ENCODE results near the gene ARHGAP31.
"Not testable (repeated sequence)": the region's sequence is repeated elsewhere in the genome, so short reads cannot be mapped to it uniquely, and the experiment has no call there.

ARHGAP31 gene

DNA sequence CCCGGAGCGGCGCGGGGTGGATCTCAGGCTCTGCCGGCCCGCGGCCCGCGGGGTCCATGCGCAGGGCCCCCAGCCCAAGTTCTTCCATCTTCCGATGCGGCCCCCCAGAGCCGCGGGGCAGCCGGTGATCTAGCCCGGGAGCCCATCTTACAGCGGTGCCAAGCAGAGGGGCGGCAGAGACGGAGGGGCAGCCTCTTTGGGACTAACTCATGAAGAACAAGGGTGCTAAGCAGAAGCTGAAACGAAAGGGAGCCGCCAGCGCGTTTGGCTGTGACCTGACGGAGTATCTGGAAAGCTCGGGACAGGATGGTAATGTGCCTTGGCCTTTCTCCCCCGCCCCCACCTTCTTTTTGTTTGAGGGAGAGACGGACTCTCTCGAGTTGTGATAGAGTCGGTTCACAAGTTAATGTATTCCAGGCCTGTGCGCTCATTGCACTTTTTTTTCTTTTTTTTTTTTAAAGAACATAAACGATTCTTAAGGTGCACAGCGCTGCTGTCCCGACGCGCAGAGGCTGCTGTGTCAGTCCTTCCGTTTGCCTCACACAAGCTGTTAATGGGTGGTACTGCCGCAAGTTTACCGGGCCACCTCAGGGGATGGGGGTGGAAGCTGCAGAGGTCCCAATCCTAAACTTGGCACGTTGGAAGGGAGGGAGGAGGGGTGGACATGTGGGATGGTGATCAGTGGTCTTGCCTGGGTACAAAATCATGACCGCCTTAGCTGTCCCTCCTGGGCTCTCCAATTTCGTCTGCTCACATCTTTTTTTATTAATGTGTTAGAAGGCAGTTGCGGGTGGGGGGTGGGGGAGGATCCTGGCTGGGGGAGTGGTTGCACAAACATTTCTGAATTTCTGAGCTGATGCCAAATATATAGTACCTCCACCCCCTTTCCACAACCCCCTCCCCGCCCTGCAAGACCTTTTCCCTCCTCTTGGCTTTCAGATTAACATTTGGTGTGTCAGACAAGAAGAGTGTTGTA, 801 bp downstream of the ARHGAP31 start:
- in situ Hi-C loops (cut with HindIII; ENCODE audit: low sequenced_read_pairs) = no loop called here

DNA sequence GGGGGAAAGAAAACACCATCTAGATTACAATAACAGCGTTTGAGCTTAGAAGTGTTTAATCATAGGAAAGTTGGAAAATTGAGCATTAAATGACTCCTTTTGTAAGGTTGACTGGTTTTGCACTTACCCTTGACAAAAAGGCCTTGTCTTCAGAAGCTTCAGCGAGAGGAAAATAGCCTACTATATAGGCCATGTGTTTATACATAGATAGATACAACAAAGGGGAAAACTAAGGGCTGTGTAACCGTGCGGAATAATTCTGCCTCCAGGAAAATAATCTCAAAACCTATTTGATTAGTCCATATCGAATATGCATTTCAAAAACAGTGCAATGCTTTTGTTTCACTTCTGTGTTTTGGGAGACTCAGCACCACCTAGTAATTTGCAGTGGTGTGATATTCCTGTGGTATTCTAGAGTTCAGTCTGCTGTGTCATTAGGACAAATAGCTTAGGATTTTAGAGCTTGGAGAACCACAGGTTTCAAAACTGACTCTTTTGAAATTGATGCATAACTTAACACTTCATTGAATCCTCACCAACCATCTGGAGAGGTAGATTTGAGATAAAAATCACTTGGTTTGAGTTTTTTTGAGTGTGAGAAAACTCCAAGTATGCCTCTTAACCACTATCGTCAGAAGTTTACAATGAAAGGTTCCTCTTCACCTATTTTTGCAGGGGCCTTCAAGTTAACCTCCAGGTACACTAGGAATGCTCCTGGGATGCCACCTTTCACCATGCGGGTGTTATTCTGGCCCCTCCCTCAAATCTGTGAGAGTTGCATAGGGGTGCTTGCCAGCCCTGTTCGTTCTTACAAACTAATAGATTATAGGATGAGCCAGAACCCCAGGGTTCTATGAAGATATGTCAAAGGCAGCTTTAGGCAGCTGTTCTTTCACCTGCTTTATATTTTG, 1.9 kb downstream of the ARHGAP31 start:
- in situ Hi-C loops (cut with HindIII; ENCODE audit: low sequenced_read_pairs) = no loop called here

DNA sequence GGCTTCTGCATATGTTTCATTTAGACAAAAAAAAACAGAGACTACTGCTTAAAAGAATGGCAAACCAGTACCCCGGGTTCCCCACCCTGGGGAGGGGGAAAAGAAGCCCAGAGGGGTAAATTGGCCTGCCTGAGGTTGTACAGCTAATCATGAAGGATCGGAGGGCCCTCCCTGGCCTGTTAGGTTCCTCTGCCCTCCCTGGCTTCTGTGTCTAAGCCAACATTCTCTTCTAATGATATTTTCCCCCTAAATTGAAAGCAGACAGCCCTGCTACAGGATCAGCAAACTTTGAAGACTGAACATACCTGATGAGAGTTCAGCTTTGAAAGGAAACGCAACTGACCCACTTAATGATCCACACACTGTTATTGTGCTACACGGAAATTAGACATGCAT, 2.5 kb downstream of the ARHGAP31 start:
- in situ Hi-C loops (cut with HindIII; ENCODE audit: low sequenced_read_pairs) = no loop called here

DNA sequence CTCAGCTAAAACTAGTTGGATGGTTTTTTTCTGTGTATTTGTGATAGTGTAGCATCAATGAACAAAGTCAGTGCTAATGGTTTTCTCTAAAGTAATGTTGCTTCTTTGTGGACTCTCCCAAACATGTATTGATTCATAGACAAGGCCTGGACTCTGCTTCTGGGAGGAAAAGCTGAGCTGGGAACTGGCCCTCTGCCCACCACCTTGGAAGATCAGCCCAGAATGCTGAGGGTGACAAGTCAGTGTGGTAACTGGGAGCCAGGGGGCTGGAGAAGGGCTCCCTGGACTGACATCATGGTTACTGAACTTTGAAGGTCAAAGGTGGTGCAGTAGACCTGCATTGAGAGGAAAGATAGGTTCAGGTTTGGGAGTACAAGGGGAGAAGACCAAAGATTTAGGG, 3.0 kb downstream of the ARHGAP31 start:
- in situ Hi-C loops (cut with HindIII; ENCODE audit: low sequenced_read_pairs) = no loop called here

DNA sequence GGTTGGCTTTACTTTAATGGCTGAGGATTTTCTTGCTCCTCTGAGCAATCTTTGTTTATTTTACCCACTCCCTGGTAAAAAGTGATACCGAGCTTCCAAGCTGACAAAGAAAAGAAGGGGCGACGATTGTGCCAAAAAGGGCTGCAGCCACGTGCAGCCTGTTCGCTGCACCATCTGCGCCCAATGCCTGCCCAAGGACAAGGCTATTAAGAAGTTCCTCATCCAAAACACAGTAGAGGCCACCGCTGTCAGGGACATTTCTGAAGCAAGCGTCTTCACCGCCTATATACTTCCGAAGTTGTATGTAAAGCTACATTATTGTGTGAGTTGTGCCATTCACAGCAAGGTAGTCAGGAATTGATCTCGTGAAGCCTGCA, 4.4 kb downstream of the ARHGAP31 start:
- in situ Hi-C loops (cut with HindIII; ENCODE audit: low sequenced_read_pairs) = no loop called here

DNA sequence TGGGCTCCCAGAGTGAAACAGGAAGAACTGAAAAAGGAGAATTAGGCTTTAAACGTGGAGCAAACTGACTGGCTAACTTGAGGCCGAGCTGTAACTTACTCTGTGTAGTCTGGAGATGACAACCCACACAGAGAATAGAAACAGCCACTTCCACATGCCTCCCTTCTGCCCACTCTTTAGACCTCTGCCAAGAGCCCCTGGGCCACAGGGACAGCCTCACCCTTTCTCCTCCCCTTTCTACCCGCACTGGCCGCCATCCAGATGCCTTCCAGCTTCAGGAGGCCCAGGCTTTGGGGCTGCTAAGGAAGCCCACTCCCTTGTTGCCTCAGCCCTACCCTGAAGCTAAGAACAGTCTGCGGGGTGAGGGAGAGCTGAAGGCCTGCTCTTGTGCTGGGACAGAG, 6.8 kb downstream of the ARHGAP31 start:
- in situ Hi-C loops (cut with HindIII; ENCODE audit: low sequenced_read_pairs) = no loop called here

DNA sequence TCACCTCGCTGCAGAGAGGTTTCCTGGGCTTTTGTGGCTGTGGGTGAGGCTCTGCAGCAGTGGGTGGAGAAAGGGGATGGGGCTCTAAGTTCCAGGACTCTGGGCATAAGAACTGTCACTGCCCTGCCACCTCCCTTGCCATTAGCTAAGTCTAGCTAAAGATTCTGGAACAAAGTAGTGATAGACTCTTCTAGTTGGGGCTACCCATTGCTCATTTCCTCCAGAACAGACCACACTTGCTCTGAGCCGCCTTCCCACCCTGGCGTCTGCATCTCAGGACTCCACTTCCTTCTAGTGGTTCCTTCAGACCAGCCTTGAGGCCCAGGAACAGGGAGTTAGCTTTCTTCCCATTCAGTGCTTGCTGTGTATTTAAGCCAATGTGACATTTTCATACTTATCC, 7.5 kb downstream of the ARHGAP31 start:
- in situ Hi-C loops (cut with HindIII; ENCODE audit: low sequenced_read_pairs) = no loop called here

DNA sequence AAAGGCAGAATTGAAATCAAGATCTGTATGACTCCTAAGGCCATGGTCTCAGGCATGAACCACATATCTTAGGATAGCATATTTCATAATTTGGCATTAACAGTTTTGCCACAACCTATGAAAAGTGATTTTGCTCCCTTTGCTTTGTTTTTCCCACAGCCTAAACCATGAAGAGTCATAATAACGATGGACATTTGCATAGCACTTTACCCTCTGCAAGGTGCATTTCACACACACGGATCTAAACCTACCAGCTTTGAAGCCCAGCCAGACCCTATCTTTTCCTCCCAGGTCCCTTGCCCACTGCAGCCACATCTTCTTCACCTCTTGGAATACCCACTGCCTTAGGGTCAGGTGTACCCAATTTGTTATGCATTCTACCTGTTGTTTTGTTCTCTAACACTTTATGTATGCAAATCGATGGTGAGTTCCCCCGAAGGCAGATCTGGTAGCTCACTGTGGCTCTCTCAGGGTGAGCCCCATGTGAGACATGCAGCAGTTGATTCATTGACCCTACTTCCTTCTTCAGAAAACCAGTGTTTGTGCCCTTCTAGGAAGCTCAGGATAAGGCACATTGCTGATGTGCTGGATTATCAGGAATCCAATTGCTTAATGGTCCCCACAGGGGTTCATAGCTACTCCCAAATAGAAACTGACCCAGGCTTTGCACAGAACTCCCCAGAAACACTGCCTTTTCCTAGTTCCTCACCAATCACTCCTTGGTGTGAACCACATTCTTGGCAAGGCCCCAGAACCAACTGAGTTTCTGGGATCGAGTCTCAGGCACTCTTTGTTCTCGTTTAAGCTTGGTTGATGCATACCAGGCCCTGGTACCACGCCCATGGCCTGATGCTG, 8.7 kb downstream of the ARHGAP31 start:
- in situ Hi-C loops (cut with HindIII; ENCODE audit: low sequenced_read_pairs) = no loop called here

DNA sequence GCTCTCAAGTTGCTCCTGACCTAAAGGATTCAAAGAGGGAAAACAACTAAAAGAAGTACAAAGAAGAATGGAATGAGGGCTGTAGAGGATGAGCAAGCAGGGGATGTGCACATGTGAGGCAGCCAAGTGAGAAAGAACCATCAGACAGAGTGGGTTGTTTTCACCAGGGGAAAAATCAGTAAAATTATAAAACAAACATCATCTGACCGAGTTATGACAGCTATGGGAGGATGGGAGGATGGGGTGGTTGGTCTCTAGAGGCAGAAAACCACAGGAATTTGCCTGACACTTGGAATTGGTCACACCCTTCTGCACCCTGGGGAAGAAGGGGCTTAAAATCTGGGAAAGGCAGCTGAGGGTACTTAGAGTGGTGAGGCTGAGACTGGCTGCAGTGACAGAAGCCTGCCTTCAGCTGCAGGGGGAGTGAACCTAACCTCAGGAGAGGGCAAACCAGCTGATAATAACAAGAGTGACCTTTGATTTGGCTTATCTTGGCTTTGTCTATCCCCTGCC, 10.1 kb downstream of the ARHGAP31 start:
- in situ Hi-C loops (cut with HindIII; ENCODE audit: low sequenced_read_pairs) = no loop called here

DNA sequence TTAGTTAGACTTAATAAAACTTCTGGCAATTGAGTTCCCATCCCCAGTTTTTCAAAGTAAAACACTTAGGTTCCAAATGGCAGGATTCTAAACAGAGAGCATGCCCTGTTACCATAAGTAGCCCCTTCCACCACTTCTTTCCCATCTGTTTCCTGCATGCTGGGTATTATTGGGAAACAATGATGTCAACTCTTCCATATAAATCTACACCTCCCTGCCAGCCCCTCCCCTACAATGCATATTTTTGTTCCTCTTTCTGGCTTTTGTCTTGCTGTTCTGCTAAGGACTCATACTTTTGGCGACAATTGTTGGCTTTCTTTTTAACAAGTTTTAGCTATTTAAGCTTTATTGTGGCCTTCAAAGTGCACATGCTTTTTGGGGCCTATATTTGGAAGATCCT, 11.1 kb downstream of the ARHGAP31 start:
- in situ Hi-C loops (cut with HindIII; ENCODE audit: low sequenced_read_pairs) = no loop called here

DNA sequence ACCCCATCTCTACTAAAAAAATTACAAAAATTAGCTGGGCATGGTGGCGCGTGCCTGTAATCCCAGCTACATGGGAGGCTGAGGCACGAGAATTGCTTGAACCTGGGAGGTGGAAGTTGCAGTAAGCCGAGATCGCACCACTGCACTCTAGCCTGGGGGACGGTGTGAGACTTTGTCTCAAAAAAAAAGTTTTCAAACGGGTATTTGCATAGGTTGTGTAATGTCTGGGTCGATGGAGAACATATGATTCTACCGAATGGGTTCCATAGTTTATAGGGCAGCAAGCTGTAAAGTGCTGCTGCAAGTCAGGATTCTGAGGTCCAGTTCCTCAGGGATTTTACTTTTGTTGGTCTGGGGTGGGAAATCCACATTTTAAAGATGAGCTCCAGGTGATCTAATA, 12.2 kb downstream of the ARHGAP31 start:
- in situ Hi-C loops (cut with HindIII; ENCODE audit: low sequenced_read_pairs) = not testable (repeated sequence)

DNA sequence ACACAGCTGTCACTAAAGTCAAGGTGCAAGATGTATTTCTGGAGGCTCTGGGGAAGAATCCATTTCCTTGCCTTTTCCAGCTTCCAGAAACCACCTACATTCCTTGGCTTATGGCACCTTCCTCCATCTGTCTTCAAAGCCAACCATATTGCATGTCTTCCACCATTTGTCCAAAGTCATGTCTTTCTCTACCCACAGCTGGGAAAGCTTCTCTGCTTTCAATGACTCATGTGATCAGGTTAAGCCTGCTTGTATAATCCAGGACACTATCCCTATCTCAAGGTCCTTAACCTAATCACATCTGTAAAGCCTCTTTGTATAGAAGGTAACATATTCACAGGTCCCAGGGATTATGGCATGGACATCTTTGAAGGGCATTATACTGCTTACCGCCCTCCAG, 14.2 kb downstream of the ARHGAP31 start:
- in situ Hi-C loops (cut with HindIII; ENCODE audit: low sequenced_read_pairs) = no loop called here

DNA sequence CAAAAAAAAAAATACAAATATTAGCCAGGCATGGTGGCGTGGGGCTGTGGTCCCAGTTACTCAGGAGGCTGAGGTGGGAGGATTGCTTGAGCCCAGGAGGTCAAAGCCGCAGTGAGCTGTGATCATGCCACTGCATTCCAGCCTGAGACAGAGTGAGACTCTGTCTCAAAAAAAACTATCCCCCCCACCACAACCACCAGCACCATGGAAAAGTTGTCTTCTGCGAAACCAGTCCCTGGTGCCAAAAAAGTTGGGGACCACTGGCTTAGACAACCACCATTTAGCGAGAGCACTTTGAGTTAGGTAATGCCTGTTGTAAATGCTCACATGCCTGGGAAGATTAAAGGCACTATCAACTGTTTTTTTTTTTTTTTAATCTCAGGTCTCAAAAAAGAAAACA, 15.4 kb downstream of the ARHGAP31 start:
- in situ Hi-C loops (cut with HindIII; ENCODE audit: low sequenced_read_pairs) = no loop called here

DNA sequence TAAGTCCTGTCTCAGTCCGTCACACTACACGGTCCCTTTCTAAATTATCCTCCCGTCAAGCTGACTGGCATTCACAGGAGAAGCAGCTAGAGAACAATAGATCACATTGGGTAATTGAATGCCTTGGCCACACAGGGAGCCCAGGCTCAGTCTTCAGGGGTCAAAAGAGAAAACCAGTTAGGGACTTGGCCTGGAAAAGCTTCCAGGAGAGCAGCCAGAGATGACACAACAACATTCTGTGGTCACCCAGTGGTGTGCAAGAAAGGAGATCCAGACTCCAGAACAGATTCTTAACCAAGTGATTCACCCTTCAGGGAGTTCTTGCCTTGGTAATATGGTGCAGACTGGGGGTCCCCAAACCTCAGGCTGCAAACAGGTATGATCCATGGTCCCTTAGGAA, 15.9 kb downstream of the ARHGAP31 start:
- in situ Hi-C loops (cut with HindIII; ENCODE audit: low sequenced_read_pairs) = no loop called here

DNA sequence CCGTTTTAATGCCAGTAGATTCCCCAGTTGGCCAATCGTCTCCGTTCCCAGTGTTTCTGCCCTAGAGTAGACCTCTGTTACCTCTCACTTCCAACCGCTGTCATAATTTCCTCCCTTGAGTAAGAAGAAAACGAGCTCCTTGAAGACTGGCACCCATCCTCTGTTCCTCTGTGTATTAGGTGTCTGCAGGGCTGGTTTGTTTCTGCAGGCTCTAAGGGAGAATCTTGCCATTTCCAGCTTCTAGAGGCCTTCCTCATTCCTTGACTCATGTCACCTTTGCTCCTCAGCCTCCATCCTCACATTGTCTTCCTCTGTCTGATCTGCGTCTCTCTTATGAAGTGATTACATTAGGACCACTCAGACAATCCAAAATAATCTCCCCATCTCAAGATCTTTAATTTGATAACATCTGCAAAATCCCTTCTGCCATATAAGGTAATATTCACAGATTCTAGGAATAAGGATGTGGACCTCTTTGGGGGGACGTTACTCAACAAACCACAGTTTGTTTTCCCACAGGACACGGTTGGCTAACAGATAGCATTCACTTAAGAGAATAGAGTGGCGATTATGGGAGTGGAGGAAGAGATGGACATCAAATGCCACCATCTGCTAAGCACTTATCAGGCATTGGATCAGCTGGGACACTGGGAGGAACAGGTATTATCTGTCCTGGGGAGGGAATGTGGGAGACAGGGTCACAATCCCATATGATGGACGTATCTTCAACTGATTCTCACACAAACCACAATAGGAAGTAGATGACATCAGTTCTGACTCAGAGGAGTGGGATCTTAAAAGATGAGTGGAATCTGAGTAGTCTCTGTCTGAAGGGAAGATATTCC, 17.1 kb downstream of the ARHGAP31 start:
- in situ Hi-C loops (cut with HindIII; ENCODE audit: low sequenced_read_pairs) = no loop called here

DNA sequence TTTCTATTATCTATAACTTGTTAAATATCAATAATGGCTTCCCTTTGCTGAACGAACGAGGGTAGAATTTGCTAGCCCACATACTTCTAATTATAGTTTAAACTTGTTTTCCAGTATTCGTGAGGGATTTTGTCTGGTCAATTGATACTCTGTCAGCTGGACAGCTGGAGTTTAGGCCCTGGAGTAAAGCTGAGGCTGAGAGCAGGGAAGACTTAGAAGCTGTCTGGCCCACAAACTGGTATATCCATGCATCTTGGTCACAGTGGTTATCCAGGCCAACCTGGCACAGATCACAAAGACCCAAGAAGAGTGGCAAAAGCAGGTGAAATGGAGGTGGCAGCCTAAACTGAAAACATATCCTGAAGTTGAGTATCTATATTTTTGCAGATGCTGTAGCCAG, 19.3 kb downstream of the ARHGAP31 start:
- in situ Hi-C loops (cut with HindIII; ENCODE audit: low sequenced_read_pairs) = no loop called here

DNA sequence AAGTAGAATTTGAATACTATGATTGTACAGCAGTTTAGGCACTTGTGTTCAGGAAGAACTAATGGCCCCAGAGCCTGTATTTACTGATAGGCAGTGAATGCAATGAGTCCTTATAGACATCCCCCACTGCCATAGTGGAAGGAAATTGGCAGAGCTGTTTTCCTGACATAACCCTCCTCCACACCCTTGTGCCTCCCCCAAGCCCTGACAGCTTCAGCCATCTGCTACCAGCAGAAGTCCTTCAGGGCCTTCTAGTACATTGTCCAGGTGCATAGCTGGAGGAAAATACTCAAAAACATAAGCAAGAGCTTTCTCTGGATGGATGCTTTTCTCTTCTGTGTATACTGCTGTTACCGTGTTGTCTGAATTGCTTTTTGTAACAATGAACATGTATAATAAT, 20.6 kb downstream of the ARHGAP31 start:
- in situ Hi-C loops (cut with HindIII; ENCODE audit: low sequenced_read_pairs) = no loop called here

DNA sequence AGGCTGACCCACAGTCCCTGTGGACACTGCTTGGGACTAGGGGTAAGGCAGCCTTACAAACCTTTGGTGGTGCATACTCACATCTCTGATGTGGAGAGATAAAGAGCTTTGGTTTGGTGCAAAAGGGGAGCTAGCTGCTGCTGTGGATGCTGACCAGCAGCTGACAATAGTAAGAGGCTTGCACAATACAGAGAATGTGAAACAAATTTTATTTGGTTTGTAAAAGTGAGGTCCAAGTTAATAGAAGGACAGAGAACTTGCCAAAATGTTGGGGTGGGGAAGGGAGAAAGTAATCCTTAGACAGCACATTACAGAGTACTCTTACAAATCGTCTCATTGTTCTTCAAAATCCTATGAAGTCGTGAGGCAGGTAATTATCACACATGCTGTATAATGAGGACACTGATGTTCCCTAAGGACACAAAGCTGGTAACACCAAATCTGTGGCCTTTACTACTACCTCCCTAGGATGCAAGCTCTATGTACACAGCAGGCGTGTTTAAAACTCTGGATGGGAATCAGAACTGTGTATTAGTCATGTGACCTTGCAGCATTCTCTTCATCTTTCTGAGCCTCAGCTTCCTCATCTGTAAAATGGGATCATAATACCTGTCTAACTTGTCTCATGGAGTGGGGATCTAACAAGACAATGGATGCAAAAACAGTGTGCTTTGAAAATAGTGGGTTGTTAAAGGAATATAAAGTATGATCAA, 21.6 kb downstream of the ARHGAP31 start:
- in situ Hi-C loops (cut with HindIII; ENCODE audit: low sequenced_read_pairs) = no loop called here

DNA sequence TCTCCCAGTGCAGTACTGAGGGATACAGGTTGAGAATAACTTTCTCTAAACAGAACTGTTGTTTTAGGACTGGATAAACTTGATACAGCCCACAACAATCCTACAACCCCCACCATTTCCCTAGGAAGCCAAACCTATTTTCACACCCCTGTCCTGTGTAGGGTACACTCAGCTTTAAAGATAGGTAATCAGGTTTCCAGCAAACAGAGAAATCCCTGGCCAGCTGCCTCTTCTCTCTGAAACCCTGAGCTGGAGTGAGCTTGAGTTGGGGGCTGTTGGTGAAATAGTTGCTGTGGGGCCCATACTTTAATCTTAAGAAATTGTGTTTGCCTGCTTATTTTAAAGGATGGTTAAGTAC, 22.1 kb downstream of the ARHGAP31 start:
- in situ Hi-C loops (cut with HindIII; ENCODE audit: low sequenced_read_pairs) = no loop called here
